Type B pancreatic cell (in vitro differentiated cells): Measurements from ENCODE around the gene GJC1. TPM values are rescaled to one million over a fixed set of nuclear protein-coding genes. Genes with fewer than 3 reads are reported as not detected.
"Not testable (repeated sequence)": the region's sequence is repeated elsewhere in the genome, so short reads cannot be mapped to it uniquely, and the experiment has no call there.

Experiments used
- DNase-seq: peaks from one replicate; pipeline ENCODE4 v3.0.0; 2021; ENCODE audit warnings: mixed read lengths; ENCODE audit not compliant: unreplicated experiment; ENCODE audit errors: extremely low spot score
- H3K27ac Mint-ChIP-seq: 2 replicates; pipeline ENCODE4 v1.8.0; 2021; ENCODE audit warnings: mild to moderate bottlenecking, mixed read lengths
- H3K27me3 Mint-ChIP-seq: 2 replicates; pipeline ENCODE4 v1.8.0; 2021; ENCODE audit warnings: mixed read lengths
- H3K36me3 Mint-ChIP-seq: 2 replicates; pipeline ENCODE4 v1.8.0; 2021; ENCODE audit warnings: mixed read lengths
- H3K4me1 Mint-ChIP-seq: one replicate; pipeline ENCODE4 v1.8.0; 2021; ENCODE audit warnings: mixed read lengths; ENCODE audit not compliant: unreplicated experiment
- H3K4me3 Mint-ChIP-seq: 2 replicates; pipeline ENCODE4 v1.8.0; 2021; ENCODE audit warnings: mild to moderate bottlenecking, mixed read lengths
- H3K9me3 Mint-ChIP-seq: 2 replicates; pipeline ENCODE4 v1.8.0; 2021; ENCODE audit warnings: mixed read lengths
- CTCF ChIP-seq: fragments of 200-600 bp; sonication (generic); conservative IDR thresholded peaks from 2 replicates; pipeline ENCODE4 v1.5.0; 2021; ENCODE audit warnings: antibody characterized with exemption, mild to moderate bottlenecking
- total RNA-seq: library from RNA; stranded (reverse); gene quantifications from 2 replicates; pipeline ENCODE4 v1.2.1, GENCODE V29; 2021; ENCODE audit warnings: low replicate concordance

The GJC1 gene
- total RNA-seq, 1 donor from 2014 or later, result 62.6 TPM

DNA sequence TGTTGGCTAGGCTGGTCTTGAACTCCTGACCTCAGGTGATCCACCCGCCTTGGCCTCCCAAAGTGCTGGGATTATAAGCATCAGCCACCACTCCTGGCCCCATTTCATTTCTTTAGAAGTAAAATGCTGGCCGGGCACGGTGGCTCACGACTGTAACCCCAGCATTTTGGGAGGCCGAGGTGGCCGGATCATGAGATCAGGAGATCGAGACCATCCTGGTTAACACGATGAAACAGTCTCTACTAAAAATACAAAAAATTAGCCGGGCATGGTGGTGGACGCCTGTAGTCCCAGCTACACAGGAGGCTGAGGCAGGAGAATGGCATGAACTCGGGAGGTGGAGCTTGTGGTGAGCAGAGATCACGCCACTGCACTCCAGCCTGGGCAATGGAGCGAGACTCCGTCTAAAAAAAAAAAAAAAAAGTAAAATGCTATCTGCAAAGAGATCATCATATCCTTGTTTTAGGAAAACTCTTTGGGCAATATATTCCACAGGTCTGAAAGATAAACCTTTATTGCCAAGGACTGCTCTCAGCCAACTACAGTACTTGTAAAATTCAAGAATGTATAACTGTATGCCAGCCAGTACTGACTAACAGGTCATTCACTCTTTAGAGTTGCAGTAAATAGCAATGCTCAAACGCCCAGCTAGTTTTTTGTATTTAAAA lies 3.8 kb downstream of the GJC1 start:
- Mint-ChIP-seq H3K36me3 (no peaks in the 10 kb centered on the region), H3K4me3 (no peak overlapping the region)
- DNase-seq, result no peak

GRCh38 chr17:44825236-44825635 lies 4.9 kb downstream of the GJC1 start:
- H3K4me3 Mint-ChIP-seq, H3K27ac Mint-ChIP-seq, H3K36me3 Mint-ChIP-seq, H3K9me3 Mint-ChIP-seq, DNase-seq, H3K27me3 Mint-ChIP-seq: not testable (repeated sequence)
- peaks cover 28% of the 10 kb centered on the region for H3K4me1 Mint-ChIP-seq

More for the DNA sequence above, 3.8 kb downstream of the GJC1 start:
- no peaks in the 10 kb centered on the region for H3K9me3 Mint-ChIP-seq
- no peak for TF ChIP-seq CTCF
- no peak overlapping the region for H3K27ac Mint-ChIP-seq
- H3K4me1 Mint-ChIP-seq, result peaks cover 26% of the 10 kb centered on the region
- H3K27me3 Mint-ChIP-seq, result peaks cover 12% of the 10 kb centered on the region

DNA sequence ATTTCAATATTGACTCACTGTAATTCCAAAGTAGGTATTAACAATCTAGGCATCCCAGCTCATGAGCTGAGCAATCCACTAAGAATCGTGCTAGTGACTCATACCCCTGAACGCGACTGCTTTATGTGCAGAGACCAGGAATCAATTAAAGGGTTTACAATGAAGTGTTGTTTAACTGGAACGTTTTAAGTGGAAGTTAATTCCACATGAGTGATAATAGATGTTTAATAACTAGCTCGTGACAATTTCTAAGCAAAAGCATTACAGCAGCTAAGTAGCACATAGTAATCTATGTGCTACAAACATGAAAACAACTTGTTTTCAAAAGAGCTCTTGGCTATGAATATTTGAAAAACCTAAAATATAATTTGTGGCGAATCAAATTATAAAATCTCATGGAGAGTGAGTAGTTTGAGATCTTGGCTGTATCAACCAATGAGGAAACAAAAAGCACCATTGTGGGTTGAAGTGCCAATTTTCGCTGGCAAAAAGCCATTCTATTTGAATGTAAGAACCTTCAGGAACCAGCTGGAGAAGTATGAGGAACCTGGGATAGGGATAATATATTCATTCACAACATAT lies 9.4 kb downstream of the GJC1 start:
- Mint-ChIP-seq H3K27me3 (no peaks in the 10 kb centered on the region), H3K9me3 (no peaks in the 10 kb centered on the region), H3K36me3 (no peaks in the 10 kb centered on the region), H3K27ac (no peak overlapping the region), H3K4me3 (no peak overlapping the region), H3K4me1 (peaks cover 11% of the 10 kb centered on the region)
- no peak for TF ChIP-seq CTCF
- no peak for DNase-seq

DNA sequence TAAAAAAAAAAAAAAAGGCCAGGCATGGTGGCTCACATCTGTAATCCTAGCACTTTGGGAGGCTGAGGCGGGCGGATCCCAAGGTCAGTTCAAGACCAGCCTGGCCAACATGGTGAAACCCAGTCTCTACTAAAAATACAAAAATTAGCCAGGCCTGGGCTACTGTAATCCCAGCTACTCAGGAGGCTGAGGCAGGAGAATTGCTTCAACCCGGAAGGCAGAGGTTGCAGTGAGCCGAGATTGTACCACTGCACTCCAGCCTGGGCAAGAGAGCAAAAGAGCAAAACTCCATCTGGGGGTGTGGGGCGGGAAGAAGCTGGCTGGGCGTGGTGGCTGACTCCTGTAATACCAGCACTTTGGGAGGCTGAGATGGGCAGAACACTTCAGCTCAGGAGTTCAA lies 11.6 kb downstream of the GJC1 start:
- H3K27ac Mint-ChIP-seq, result not testable (repeated sequence)

GRCh38 chr17:44812263-44812662 lies 17.8 kb downstream of the GJC1 start:
- Mint-ChIP-seq H3K4me1 (no peaks in the 10 kb centered on the region), H3K27ac (no peak overlapping the region), H3K4me3 (no peak overlapping the region), H3K36me3 (no peaks in the 10 kb centered on the region), H3K9me3 (no peaks in the 10 kb centered on the region), H3K27me3 (no peaks in the 10 kb centered on the region)
- DNase-seq, result no peak
- no peak for TF ChIP-seq CTCF

More for the DNA sequence above, 11.6 kb downstream of the GJC1 start:
- not testable (repeated sequence) for DNase-seq, H3K27me3 Mint-ChIP-seq, H3K36me3 Mint-ChIP-seq, H3K4me3 Mint-ChIP-seq, H3K9me3 Mint-ChIP-seq
- peaks cover 11% of the 10 kb centered on the region for H3K4me1 Mint-ChIP-seq

GRCh38 chr17:44808656-44809388 lies 21.3 kb downstream of the GJC1 start:
- not testable (repeated sequence) for H3K27me3 Mint-ChIP-seq, H3K9me3 Mint-ChIP-seq, DNase-seq, H3K4me1 Mint-ChIP-seq, H3K4me3 Mint-ChIP-seq, H3K27ac Mint-ChIP-seq
- H3K36me3 Mint-ChIP-seq, result peaks cover 10% of the 10 kb centered on the region

- H3K27me3 Mint-ChIP-seq, result no peaks in the 10 kb centered on the region
- no peaks in the 10 kb centered on the region for H3K9me3 Mint-ChIP-seq
These were observed 21.9 kb downstream of the GJC1 start for GRCh38 chr17:44808156-44808555.

More at GRCh38 chr17:44808156-44808555, 21.9 kb downstream of the GJC1 start:
- H3K36me3 Mint-ChIP-seq, result peaks cover 10% of the 10 kb centered on the region
- no peak for TF ChIP-seq CTCF
- H3K4me1 Mint-ChIP-seq, result peaks cover 4% of the 10 kb centered on the region
- H3K27ac Mint-ChIP-seq, result no peak overlapping the region
- no peak for DNase-seq
- no peak overlapping the region for H3K4me3 Mint-ChIP-seq
